ENCODE measurements around the gene GRK7. TPM values are rescaled to one million over a fixed set of nuclear protein-coding genes. Genes with fewer than 3 reads are reported as not detected.

Gene GRK7
- not detected for polyA plus RNA-seq (2013, experiment 1 of 2)
- not detected for polyA plus RNA-seq (2013, experiment 2 of 2)

DNA sequence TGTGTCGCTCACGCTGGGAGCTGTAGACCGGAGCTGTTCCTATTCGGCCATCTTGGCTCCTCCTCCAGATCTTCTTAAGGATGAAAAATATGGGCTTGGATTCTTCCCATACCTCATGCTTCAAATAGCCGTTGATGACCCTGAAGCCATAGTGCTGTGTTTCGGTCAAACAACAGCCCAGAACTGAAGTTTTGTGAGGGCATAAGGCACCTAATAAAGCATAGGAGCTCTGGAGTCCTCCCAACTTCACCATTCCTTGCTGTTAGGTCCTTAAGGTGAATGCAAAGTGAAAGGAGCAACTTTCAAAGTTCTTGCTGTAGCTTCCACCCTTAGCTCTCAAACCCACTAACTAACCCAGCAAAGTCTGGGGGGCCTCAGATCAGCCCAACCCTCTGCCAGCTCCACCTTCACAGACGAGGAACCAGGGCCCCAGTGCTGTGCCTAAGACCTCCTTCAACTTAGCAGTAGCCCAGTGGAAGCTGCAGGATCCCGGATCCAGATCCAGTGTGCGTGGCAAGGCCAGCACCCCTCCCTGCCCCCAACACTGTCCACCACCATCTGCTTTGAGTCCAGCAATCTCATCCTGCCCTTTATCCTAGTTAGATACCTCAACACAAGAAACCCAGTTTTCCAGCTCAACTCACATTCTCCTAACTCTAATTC, at the start of gene GRK7:
Gene GRK7, plus strand, starts transcription at position 321 of the 663 bp plus-strand sequence. CDS start 14,877 bp downstream, outside the sequence.
- no peak within 1 kb of the TSS for H3K27ac ChIP-seq (ENCODE audit: low read depth, low read length, severe bottlenecking)
- H3K9me3 ChIP-seq (ENCODE audit: control insufficient read depth, low read length), result peaks cover 6% of the 10 kb centered on the region
- H3K4me3 ChIP-seq (ENCODE audit: extremely low read depth, insufficient read depth, low read length, poor library complexity, severe bottlenecking), result no peak within 1 kb of the TSS
- H3K4me1 ChIP-seq (ENCODE audit: control insufficient read depth, insufficient read depth, low read length, poor library complexity, severe bottlenecking), result peaks cover 7% of the 10 kb centered on the region
- 95 to 100% methylated on average over 2 to 7 of the region's 9 CpGs for WGBS, 2 experiments (ENCODE audit: insufficient coverage in 2 of 2)
- H3K36me3 ChIP-seq (ENCODE audit: control insufficient read depth, insufficient read depth, low read length), result no peaks in the 10 kb centered on the region

GRCh38 chr3:141714671-141715070, 48.5 kb upstream of the GRK7 start:
- no peak overlapping the region for H3K4me3 ChIP-seq (ENCODE audit: extremely low read depth, insufficient read depth, low read length, poor library complexity, severe bottlenecking)
- WGBS, 2 experiments (ENCODE audit: insufficient coverage in 2 of 2), result no CpG with 5 or more reads among the region's 1 CpG
- no peaks in the 10 kb centered on the region for H3K36me3 ChIP-seq (ENCODE audit: control insufficient read depth, insufficient read depth, low read length)
- H3K9me3 ChIP-seq (ENCODE audit: control insufficient read depth, low read length), result no peaks in the 10 kb centered on the region
- no peak overlapping the region for H3K27ac ChIP-seq (ENCODE audit: low read depth, low read length, severe bottlenecking)
- no peaks in the 10 kb centered on the region for H3K4me1 ChIP-seq (ENCODE audit: control insufficient read depth, insufficient read depth, low read length, poor library complexity, severe bottlenecking)

GRCh38 chr3:141722081-141722480, 41.1 kb upstream of the GRK7 start:
- H3K27ac ChIP-seq (ENCODE audit: low read depth, low read length, severe bottlenecking), result no peak overlapping the region
- WGBS, 2 experiments (ENCODE audit: insufficient coverage in 2 of 2), result 80 to 93% methylated on average over 1 of the region's 2 CpGs
- no peaks in the 10 kb centered on the region for H3K4me1 ChIP-seq (ENCODE audit: control insufficient read depth, insufficient read depth, low read length, poor library complexity, severe bottlenecking)
- H3K36me3 ChIP-seq (ENCODE audit: control insufficient read depth, insufficient read depth, low read length), result no peaks in the 10 kb centered on the region
- no peak overlapping the region for H3K4me3 ChIP-seq (ENCODE audit: extremely low read depth, insufficient read depth, low read length, poor library complexity, severe bottlenecking)
- no peaks in the 10 kb centered on the region for H3K9me3 ChIP-seq (ENCODE audit: control insufficient read depth, low read length)

DNA sequence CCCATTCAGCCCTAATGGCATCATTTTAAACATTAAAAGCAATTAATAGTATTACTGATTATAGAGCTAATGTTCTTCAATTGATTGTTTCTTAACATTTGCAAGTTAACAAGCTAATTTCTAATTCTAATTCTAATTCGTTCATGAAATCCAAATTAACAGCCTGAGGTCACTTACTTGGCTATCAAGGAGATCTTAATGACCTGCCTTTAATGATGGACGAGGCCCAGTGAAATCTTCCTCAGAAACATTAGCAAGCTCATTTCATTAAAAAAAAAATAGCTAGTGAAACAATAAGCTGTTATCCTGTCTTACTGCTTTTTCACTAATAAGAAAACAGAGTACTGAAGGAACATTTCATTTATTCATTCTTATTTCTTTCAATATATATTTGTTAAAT, 40.6 kb upstream of the GRK7 start:
- H3K4me1 ChIP-seq (ENCODE audit: control insufficient read depth, insufficient read depth, low read length, poor library complexity, severe bottlenecking), result no peaks in the 10 kb centered on the region
- H3K36me3 ChIP-seq (ENCODE audit: control insufficient read depth, insufficient read depth, low read length), result no peaks in the 10 kb centered on the region
- WGBS, 2 experiments (ENCODE audit: insufficient coverage in 2 of 2), result 80 to 100% methylated on average over 1 of the region's 2 CpGs
- H3K9me3 ChIP-seq (ENCODE audit: control insufficient read depth, low read length), result no peaks in the 10 kb centered on the region
- no peak overlapping the region for H3K4me3 ChIP-seq (ENCODE audit: extremely low read depth, insufficient read depth, low read length, poor library complexity, severe bottlenecking)
- no peak overlapping the region for H3K27ac ChIP-seq (ENCODE audit: low read depth, low read length, severe bottlenecking)

GRCh38 chr3:141723255-141723654, 40.0 kb upstream of the GRK7 start:
- no peaks in the 10 kb centered on the region for H3K36me3 ChIP-seq (ENCODE audit: control insufficient read depth, insufficient read depth, low read length)
- no peaks in the 10 kb centered on the region for H3K4me1 ChIP-seq (ENCODE audit: control insufficient read depth, insufficient read depth, low read length, poor library complexity, severe bottlenecking)

DNA sequence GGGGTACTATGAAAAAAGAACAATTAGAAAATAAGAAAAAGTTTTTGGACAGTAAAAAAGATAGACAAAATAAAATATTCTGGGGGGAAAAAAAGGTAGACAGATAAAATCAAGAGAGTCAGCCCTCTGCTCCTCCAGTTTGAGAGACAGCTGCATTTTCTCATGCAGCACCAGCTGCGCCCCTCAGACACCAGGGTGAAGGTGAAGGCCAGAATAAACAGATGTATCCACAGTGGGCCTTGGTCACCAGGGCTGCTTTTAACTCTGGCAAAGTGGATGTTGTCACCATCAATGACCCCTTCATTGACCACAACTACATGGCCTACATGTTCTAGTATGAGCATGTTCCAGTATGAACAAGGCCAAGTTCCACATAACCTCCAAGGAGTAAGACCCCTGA, 39.0 kb upstream of the GRK7 start:
- WGBS, 2 experiments (ENCODE audit: insufficient coverage in 2 of 2), result 90 to 91% methylated on average over 1 of the region's 1 CpG
- Histone ChIP-seq H3K9me3 (ENCODE audit: control insufficient read depth, low read length) (no peaks in the 10 kb centered on the region), H3K36me3 (ENCODE audit: control insufficient read depth, insufficient read depth, low read length) (no peaks in the 10 kb centered on the region), H3K4me3 (ENCODE audit: extremely low read depth, insufficient read depth, low read length, poor library complexity, severe bottlenecking) (no peak overlapping the region), H3K27ac (ENCODE audit: low read depth, low read length, severe bottlenecking) (no peak overlapping the region), H3K4me1 (ENCODE audit: control insufficient read depth, insufficient read depth, low read length, poor library complexity, severe bottlenecking) (no peaks in the 10 kb centered on the region)

More at GRCh38 chr3:141723255-141723654, 40.0 kb upstream of the GRK7 start:
- Histone ChIP-seq H3K9me3 (ENCODE audit: control insufficient read depth, low read length) (no peaks in the 10 kb centered on the region), H3K4me3 (ENCODE audit: extremely low read depth, insufficient read depth, low read length, poor library complexity, severe bottlenecking) (no peak overlapping the region), H3K27ac (ENCODE audit: low read depth, low read length, severe bottlenecking) (no peak overlapping the region)

DNA sequence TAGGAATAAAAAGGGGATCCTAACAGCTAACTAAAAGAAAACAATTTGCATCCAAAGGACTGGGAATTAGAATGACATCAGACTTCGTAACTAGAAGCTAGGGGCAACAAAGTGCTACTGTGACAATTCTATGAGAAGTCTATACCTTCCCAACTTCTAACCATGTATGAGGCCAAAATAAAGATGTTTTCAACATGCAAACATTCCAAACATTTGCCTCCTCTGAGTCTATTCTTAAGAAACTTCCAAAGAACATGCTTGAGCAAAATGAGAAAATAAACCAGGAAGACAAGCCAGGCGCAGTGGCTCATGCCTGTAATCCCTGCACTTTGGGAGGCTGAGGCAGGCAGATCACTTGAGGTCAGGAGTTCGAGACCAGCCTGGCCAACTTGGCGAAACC, 38.2 kb upstream of the GRK7 start:
- no peaks in the 10 kb centered on the region for H3K4me1 ChIP-seq (ENCODE audit: control insufficient read depth, insufficient read depth, low read length, poor library complexity, severe bottlenecking)
- H3K36me3 ChIP-seq (ENCODE audit: control insufficient read depth, insufficient read depth, low read length), result no peaks in the 10 kb centered on the region
- no peak overlapping the region for H3K4me3 ChIP-seq (ENCODE audit: extremely low read depth, insufficient read depth, low read length, poor library complexity, severe bottlenecking)
- 93 to 97% methylated on average over 2 to 4 of the region's 4 CpGs for WGBS, 2 experiments (ENCODE audit: insufficient coverage in 2 of 2)
- no peaks in the 10 kb centered on the region for H3K9me3 ChIP-seq (ENCODE audit: control insufficient read depth, low read length)
- H3K27ac ChIP-seq (ENCODE audit: low read depth, low read length, severe bottlenecking), result no peak overlapping the region

DNA sequence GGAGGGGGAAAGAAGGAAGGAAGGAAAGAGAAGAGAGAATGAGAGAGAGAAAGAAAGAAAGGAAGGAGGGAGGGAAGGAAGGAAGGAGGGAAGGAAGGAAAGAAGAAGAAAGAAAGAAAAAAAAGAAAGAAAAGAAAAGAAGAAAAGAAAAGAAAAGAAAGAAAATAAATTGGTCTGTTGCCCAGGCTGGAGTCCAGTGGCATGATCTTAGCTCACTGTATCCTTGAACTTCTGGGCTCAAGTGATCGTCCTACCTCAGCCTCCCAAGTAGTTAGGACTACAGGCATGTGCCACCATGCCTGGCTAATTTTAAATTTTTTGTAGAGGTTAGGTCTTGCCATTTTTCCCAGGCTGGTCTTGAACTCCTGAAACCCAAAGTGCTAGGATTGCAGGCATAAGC, 36.7 kb upstream of the GRK7 start:
- no peaks in the 10 kb centered on the region for H3K9me3 ChIP-seq (ENCODE audit: control insufficient read depth, low read length)
- WGBS, 2 experiments (ENCODE audit: insufficient coverage in 2 of 2), result 100% methylated on average over 1 of the region's 1 CpG
- no peak overlapping the region for H3K4me3 ChIP-seq (ENCODE audit: extremely low read depth, insufficient read depth, low read length, poor library complexity, severe bottlenecking)
- H3K36me3 ChIP-seq (ENCODE audit: control insufficient read depth, insufficient read depth, low read length), result no peaks in the 10 kb centered on the region
- H3K27ac ChIP-seq (ENCODE audit: low read depth, low read length, severe bottlenecking), result no peak overlapping the region
- H3K4me1 ChIP-seq (ENCODE audit: control insufficient read depth, insufficient read depth, low read length, poor library complexity, severe bottlenecking), result no peaks in the 10 kb centered on the region

GRCh38 chr3:141728355-141728892, 34.8 kb upstream of the GRK7 start:
- H3K9me3 ChIP-seq (ENCODE audit: control insufficient read depth, low read length), result no peaks in the 10 kb centered on the region
- 95 to 97% methylated on average over 5 of the region's 5 CpGs for WGBS, 2 experiments (ENCODE audit: insufficient coverage in 2 of 2)
- H3K36me3 ChIP-seq (ENCODE audit: control insufficient read depth, insufficient read depth, low read length), result no peaks in the 10 kb centered on the region
- H3K4me1 ChIP-seq (ENCODE audit: control insufficient read depth, insufficient read depth, low read length, poor library complexity, severe bottlenecking), result no peaks in the 10 kb centered on the region
- H3K27ac ChIP-seq (ENCODE audit: low read depth, low read length, severe bottlenecking), result no peak overlapping the region
- H3K4me3 ChIP-seq (ENCODE audit: extremely low read depth, insufficient read depth, low read length, poor library complexity, severe bottlenecking), result no peak overlapping the region

DNA sequence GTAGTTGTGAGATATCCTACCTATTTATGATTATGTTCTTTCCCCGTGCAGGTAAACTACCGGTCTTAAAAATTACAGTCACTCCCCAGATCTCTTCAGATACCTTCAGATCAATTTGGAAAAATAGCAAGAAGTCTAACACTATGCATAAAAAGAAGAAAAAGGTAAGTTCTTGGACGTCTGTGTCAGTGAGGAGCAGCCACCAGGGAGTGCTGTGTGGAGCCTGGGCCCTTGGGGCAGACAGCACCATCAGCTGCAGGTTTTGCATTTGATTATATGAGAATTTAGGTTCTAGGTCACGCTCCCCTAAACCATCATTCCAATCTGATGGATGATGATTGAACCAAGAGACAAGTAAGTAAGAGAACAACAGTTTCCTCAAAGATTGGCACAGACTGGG, 34.0 kb upstream of the GRK7 start:
- Histone ChIP-seq H3K36me3 (ENCODE audit: control insufficient read depth, insufficient read depth, low read length) (no peaks in the 10 kb centered on the region), H3K9me3 (ENCODE audit: control insufficient read depth, low read length) (no peaks in the 10 kb centered on the region), H3K4me1 (ENCODE audit: control insufficient read depth, insufficient read depth, low read length, poor library complexity, severe bottlenecking) (no peaks in the 10 kb centered on the region), H3K4me3 (ENCODE audit: extremely low read depth, insufficient read depth, low read length, poor library complexity, severe bottlenecking) (no peak overlapping the region), H3K27ac (ENCODE audit: low read depth, low read length, severe bottlenecking) (no peak overlapping the region)
- WGBS, 2 experiments (ENCODE audit: insufficient coverage in 2 of 2), result 43 to 86% methylated on average over 1 of the region's 4 CpGs

DNA sequence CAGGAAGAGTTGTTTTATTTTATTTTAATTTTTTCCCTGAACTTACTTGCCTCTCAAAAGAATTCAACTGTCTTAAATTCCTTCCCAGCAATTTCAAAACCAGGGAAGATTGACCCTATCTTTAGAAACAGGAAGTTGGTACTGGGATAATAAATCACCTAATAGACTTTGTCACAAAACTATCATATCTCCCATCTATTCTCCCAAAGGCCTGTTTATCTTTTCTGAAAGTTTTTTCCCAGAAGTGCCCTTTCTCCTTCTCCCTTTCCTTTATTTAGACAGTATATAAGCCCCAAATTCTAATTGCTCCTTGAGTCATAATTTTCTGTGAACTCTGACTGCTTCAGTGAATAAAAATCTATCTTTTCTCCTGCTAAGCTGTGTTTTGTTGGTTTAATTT, 28.0 kb upstream of the GRK7 start:
- Histone ChIP-seq H3K27ac (ENCODE audit: low read depth, low read length, severe bottlenecking) (no peak overlapping the region), H3K4me1 (ENCODE audit: control insufficient read depth, insufficient read depth, low read length, poor library complexity, severe bottlenecking) (no peaks in the 10 kb centered on the region), H3K36me3 (ENCODE audit: control insufficient read depth, insufficient read depth, low read length) (no peaks in the 10 kb centered on the region), H3K9me3 (ENCODE audit: control insufficient read depth, low read length) (no peaks in the 10 kb centered on the region), H3K4me3 (ENCODE audit: extremely low read depth, insufficient read depth, low read length, poor library complexity, severe bottlenecking) (no peak overlapping the region)

Data from mesodermal cell (in vitro differentiated cells).